K562 (cell line): ENCODE results near the gene TLCD4. TPM values are rescaled to one million over a fixed set of nuclear protein-coding genes. Genes with fewer than 3 reads are reported as not detected.

ENCODE experiments used
- ATF1 ChIP-seq, 2 experiments: fragments of 450-650 bp in 1 of 2; IDR thresholded peaks; 2 replicates each; pipeline ENCODE4 v1.6.1; 2016; ENCODE audit warnings: missing compliant biosample characterization in 1 of 2, missing genetic modification characterization in 1 of 2
- BRCA1 ChIP-seq, 2 experiments: fragments of 450-650 bp in 1 of 2; sonication (generic) in 1 of 2; formaldehyde crosslinking in 1 of 2; IDR thresholded peaks; 2 replicates each; pipeline versions ENCODE4 v1.5.0 to v1.6.1; 2017 to 2020; ENCODE audit warnings: mild to moderate bottlenecking in 1 of 2, missing genetic modification reagents in 1 of 2
- CBFA2T2 ChIP-seq: fragments of 450-650 bp; conservative IDR thresholded peaks from 2 replicates; pipeline ENCODE4 v1.6.1; 2017; ENCODE audit warnings: mild to moderate bottlenecking
- CBX8 ChIP-seq: fragments of 200-600 bp; sonication (generic); IDR thresholded peaks from 2 replicates; pipeline ENCODE4 v1.6.1; 2012; ENCODE audit warnings: borderline replicate concordance, mixed run types, low read depth, mild to moderate bottlenecking, moderate library complexity, mixed read lengths, low read length, control low read depth, inconsistent platforms; ENCODE audit not compliant: poor library complexity, severe bottlenecking; ENCODE audit errors: extremely low read depth
- CEBPG ChIP-seq, 3 experiments: fragments of 200-800 bp in 1 of 3; sonication (Bioruptor generic) in 1 of 3; sonication (generic) in 1 of 3; formaldehyde crosslinking in 1 of 3; IDR thresholded peaks in 2 of 3; conservative IDR thresholded peaks in 1 of 3; 2 replicates each; pipeline versions ENCODE4 v1.6.1 to v1.8.0; 2016 to 2022; ENCODE audit warnings: missing compliant biosample characterization in 2 of 3, missing genetic modification characterization in 2 of 3, mild to moderate bottlenecking in 1 of 3, missing genetic modification reagents in 1 of 3
- CHCHD3 ChIP-seq: fragments of 250-450 bp; sonication (Bioruptor Pico); IDR thresholded peaks from 2 replicates; pipeline ENCODE4 v2.1.2; 2022; ENCODE audit warnings: mild to moderate bottlenecking
- CHD2 ChIP-seq: IDR thresholded peaks from 2 replicates; pipeline ENCODE4 v1.6.1; 2011; ENCODE audit warnings: low read depth, low read length
- E2F3 ChIP-seq: fragments of 250-450 bp; sonication (Bioruptor Pico); IDR thresholded peaks from 2 replicates; pipeline ENCODE4 v1.4.0; 2020; ENCODE audit warnings: mild to moderate bottlenecking
- ELF2 ChIP-seq: fragments of 250-450 bp; sonication (Bioruptor Pico); IDR thresholded peaks from 2 replicates; pipeline ENCODE4 v1.5.0; 2021; ENCODE audit warnings: mild to moderate bottlenecking
- FIP1L1 ChIP-seq: fragments of 200-400 bp; formaldehyde crosslinking; IDR thresholded peaks from 2 replicates; pipeline ENCODE4 v1.6.1; 2018; ENCODE audit warnings: mild to moderate bottlenecking, low read depth, low read length; ENCODE audit not compliant: poor library complexity, severe bottlenecking
- FOXK1 ChIP-seq: sonication (generic); formaldehyde crosslinking; IDR thresholded peaks from 2 replicates; pipeline ENCODE4 v1.8.0; 2022; ENCODE audit warnings: missing genetic modification reagents, mild to moderate bottlenecking, borderline replicate concordance
- MEIS2 ChIP-seq: fragments of 450-650 bp; IDR thresholded peaks from 2 replicates; pipeline ENCODE4 v1.6.1; 2014; ENCODE audit warnings: mild to moderate bottlenecking; ENCODE audit not compliant: partially characterized antibody
- NFE2 ChIP-seq: IDR thresholded peaks from 2 replicates; pipeline ENCODE4 v1.6.1; 2014; ENCODE audit warnings: antibody characterized with exemption, low read depth
- PRMT5 ChIP-seq: sonication (generic); formaldehyde crosslinking; IDR thresholded peaks from 2 replicates; pipeline ENCODE4 v1.5.0; 2020; ENCODE audit warnings: missing genetic modification reagents
- RBM22 ChIP-seq: fragments of 200-400 bp; formaldehyde crosslinking; IDR thresholded peaks from 2 replicates; pipeline ENCODE4 v1.6.1; 2018; ENCODE audit warnings: low read length, low read depth; ENCODE audit not compliant: poor library complexity, severe bottlenecking
- RHOXF2B ChIP-seq: fragments of 250-450 bp; sonication (Bioruptor Pico); conservative IDR thresholded peaks from 2 replicates; pipeline ENCODE4 v1.5.1; 2021
- SFPQ ChIP-seq: fragments of 200-400 bp; formaldehyde crosslinking; IDR thresholded peaks from 2 replicates; pipeline ENCODE4 v1.6.1; 2017; ENCODE audit warnings: mild to moderate bottlenecking, low read depth, low read length, moderate library complexity
- SRSF9 ChIP-seq: fragments of 200-400 bp; formaldehyde crosslinking; IDR thresholded peaks from 2 replicates; pipeline ENCODE4 v1.6.1; 2017; ENCODE audit warnings: low read depth, low read length, borderline replicate concordance
- STAT5A ChIP-seq: IDR thresholded peaks from 2 replicates; pipeline ENCODE4 v1.6.1; 2012; ENCODE audit warnings: low read length, inconsistent platforms, borderline replicate concordance
- TFAM ChIP-seq: fragments of 250-450 bp; sonication (Bioruptor Pico); conservative IDR thresholded peaks from 2 replicates; pipeline ENCODE4 v1.5.0; 2021; ENCODE audit warnings: mild to moderate bottlenecking, moderate library complexity
- YBX1 ChIP-seq: fragments of 450-650 bp; IDR thresholded peaks from 2 replicates; pipeline ENCODE4 v1.7.1; 2016; ENCODE audit warnings: mild to moderate bottlenecking
- ZC3H4 ChIP-seq: sonication (generic); formaldehyde crosslinking; IDR thresholded peaks from 2 replicates; pipeline ENCODE4 v1.9.0; 2021; ENCODE audit warnings: missing genetic modification reagents, borderline replicate concordance
- ZNF699 ChIP-seq: fragments of 250-450 bp; sonication (Bioruptor Pico); IDR thresholded peaks from 2 replicates; pipeline ENCODE4 v1.8.0; 2021; ENCODE audit warnings: mild to moderate bottlenecking, moderate library complexity; ENCODE audit not compliant: insufficient replicate concordance
- polyA plus RNA-seq, 8 experiments: library from polyadenylated mRNA; depleted of rRNA in 4 of 8; stranded (reverse) in 5 of 8; unstranded in 3 of 8; fragments of >200 nt; fragmentation: Nextera tagmentation in 2 of 8; fragmentation: Illumina TruSeq in 1 of 8; extraction: Ambion mirVana in 2 of 8; extraction: Trizol in 1 of 8; gene quantifications; 2 replicates each; pipeline versions ENCODE4 v1.2.1 to v1.2.3, GENCODE V29; 2011 to 2014; ENCODE audit warnings: inconsistent platforms in 1 of 8, missing spikeins in 1 of 8
- total RNA-seq, 7 experiments: library from RNA; depleted of rRNA in 6 of 7; stranded (reverse); fragments of >200 nt in 6 of 7; fragmentation: Illumina TruSeq in 2 of 7; extraction: Trizol in 2 of 7; gene quantifications; 2 replicates each; pipeline versions ENCODE4 v1.2.1 to v1.2.3, GENCODE V29; 2011 to 2021; ENCODE audit warnings: low replicate concordance in 1 of 7
- TF ChIP-seq, protein P1 (sequence below): fragments of 250-450 bp; sonication (Bioruptor Pico); IDR thresholded peaks from 2 replicates; pipeline ENCODE4 v1.9.0; 2021; ENCODE audit warnings: mild to moderate bottlenecking, inconsistent platforms

The TLCD4 gene
- total and polyA plus RNA-seq, 9 of the 15 experiments (the other 6 are each of a cell fraction or from before 2014, with no cell fraction given) = 3.5 to 19.8 (median 7.6) TPM

DNA sequence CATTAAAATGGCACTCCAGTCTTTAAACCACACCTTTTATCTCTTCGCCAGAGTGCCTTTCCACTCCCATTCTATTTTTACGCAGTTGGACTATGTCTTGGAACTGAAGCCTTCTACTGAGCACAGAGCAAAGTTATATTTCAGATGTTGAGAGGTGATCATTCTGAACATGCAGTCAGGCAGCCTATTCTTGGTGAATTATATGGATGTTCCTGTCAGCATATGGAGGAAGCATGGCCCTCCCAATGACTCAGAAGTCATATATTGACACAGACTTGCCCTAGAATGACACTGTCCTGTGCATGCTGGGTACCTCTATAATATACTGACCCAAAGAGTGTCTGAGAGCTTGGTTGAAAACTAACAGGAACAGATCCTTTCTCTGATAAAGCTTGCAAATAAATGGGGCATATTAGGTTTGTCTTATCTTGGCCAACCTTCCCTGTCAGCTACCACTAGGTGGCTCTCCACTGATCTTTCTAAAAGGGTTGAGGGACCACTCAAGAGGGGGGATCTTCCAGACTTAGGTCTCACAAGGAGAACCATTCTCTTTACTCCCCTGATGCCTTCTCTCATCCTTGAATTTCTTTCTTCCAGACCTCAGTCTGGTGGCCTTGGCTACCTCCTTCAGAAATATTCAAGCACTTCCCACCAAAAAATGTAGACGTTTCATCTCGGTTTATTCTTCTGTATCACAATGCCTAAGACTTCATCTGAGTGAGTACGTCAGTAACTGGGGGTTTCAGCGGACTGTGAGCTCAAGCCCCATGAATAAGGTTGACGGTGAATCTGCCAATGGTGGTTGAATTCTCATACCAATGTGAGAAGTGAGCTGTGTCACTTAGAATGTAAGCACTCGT, 32.6 kb upstream of the TLCD4 start (continued):
- TF ChIP-seq SFPQ (no peak), RHOXF2B (CRISPR knock-in tag) (no peak), PRMT5 (CRISPR knock-in tag) (no peak), CBX8 (no peak), STAT5A (peak; percentile 1; the same call in 1 of the 2 replicates), FIP1L1 (no peak), CHD2 (no peak), ELF2 (no peak), ZC3H4 (CRISPR knock-in tag) (no peak), CEBPG (CRISPR knock-in tag; IDR thresholded peaks at IDR 0.05) (no peak; the same call in 1 of the 2 replicates), CEBPG (tag; conservative IDR thresholded peaks at IDR 0.05 in 1 of 2, IDR thresholded peaks at IDR 0.05 in 1 of 2) (no peak), ZNF699 (CRISPR knock-in tag) (no peak), TFAM (CRISPR knock-in tag) (no peak), E2F3 (no peak; the same call in 1 of the 2 replicates), FOXK1 (CRISPR knock-in tag) (no peak), MEIS2 (peak; percentile 72), BRCA1 (IDR thresholded peaks at IDR 0.05) (no peak), BRCA1 (CRISPR knock-in tag; IDR thresholded peaks at IDR 0.05) (no peak), CHCHD3 (no peak), NFE2 (no peak), RBM22 (no peak), CBFA2T2 (no peak), ATF1 (CRISPR knock-in tag; IDR thresholded peaks at IDR 0.05) (no peak), ATF1 (tag; IDR thresholded peaks at IDR 0.05) (peak; percentile 54), YBX1 (no peak), SRSF9 (no peak)
- TF ChIP-seq, protein P1, sequence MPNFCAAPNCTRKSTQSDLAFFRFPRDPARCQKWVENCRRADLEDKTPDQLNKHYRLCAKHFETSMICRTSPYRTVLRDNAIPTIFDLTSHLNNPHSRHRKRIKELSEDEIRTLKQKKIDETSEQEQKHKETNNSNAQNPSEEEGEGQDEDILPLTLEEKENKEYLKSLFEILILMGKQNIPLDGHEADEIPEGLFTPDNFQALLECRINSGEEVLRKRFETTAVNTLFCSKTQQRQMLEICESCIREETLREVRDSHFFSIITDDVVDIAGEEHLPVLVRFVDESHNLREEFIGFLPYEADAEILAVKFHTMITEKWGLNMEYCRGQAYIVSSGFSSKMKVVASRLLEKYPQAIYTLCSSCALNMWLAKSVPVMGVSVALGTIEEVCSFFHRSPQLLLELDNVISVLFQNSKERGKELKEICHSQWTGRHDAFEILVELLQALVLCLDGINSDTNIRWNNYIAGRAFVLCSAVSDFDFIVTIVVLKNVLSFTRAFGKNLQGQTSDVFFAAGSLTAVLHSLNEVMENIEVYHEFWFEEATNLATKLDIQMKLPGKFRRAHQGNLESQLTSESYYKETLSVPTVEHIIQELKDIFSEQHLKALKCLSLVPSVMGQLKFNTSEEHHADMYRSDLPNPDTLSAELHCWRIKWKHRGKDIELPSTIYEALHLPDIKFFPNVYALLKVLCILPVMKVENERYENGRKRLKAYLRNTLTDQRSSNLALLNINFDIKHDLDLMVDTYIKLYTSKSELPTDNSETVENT (CRISPR knock-in tag) = no peak
